Stomach (tissue), 9 donors: ENCODE results near the gene TRIM62. TPM values are rescaled to one million over a fixed set of nuclear protein-coding genes. Genes with fewer than 3 reads are reported as not detected.

Source experiments
- DNase-seq, 2 donors: peaks; one replicate each; pipeline versions ENCODE4 v3.0.0 to v3.0.0-alpha.2; 2013 to 2019
- H3K27ac ChIP-seq, 5 donors: fragments of 200-600 bp in 4 of 5; sonication (generic) in 4 of 5; one replicate each; pipeline ENCODE4 v1.5.1; 2013 to 2019; ENCODE audit warnings: mild to moderate bottlenecking in 1 of 5, moderate library complexity in 1 of 5
- H3K27me3 ChIP-seq, 3 donors: fragments of 200-600 bp; sonication (generic); one replicate each; pipeline ENCODE4 v1.5.1; 2017 to 2019; ENCODE audit warnings: mixed run types in 1 of 3
- H3K36me3 ChIP-seq, 4 donors: fragments of 200-600 bp; sonication (generic); 1 replicate in 3 of 4; 2 replicates in 1 of 4; pipeline ENCODE4 v1.5.1; 2016 to 2019
- H3K4me1 ChIP-seq, 4 donors: fragments of 200-600 bp; sonication (generic); one replicate each; pipeline ENCODE4 v1.5.1; 2016 to 2019
- H3K4me3 ChIP-seq, 4 donors: fragments of 200-600 bp; sonication (generic) in 3 of 4; one replicate each; pipeline ENCODE4 v1.5.1; 2016 to 2019; ENCODE audit warnings: mild to moderate bottlenecking in 1 of 4
- H3K9me3 ChIP-seq, 4 donors: fragments of 200-600 bp; sonication (generic); one replicate each; pipeline ENCODE4 v1.5.1; 2016 to 2019
- EP300 ChIP-seq: sonication (generic); formaldehyde crosslinking; IDR thresholded peaks from one replicate; pipeline ENCODE4 v1.6.1; 2017; ENCODE audit warnings: antibody characterized with exemption
- POLR2A ChIP-seq, 4 donors: fragments of 450-650 bp; IDR thresholded peaks; one replicate each; pipeline ENCODE4 v1.6.1; 2016; ENCODE audit warnings: antibody characterized with exemption in 4 of 4, control low read depth in 2 of 4, mild to moderate bottlenecking in 1 of 4, moderate library complexity in 1 of 4
- POLR2AphosphoS5 ChIP-seq, 3 donors: sonication (generic); formaldehyde crosslinking; IDR thresholded peaks; one replicate each; pipeline ENCODE4 v1.6.1; 2016; ENCODE audit warnings: antibody characterized with exemption in 3 of 3
- WGBS, 5 donors: extraction: QIAGEN DNeasy Blood & Tissue Kit in 3 of 5; methylation state at CpG; one replicate each; pipeline versions ENCODE4 v1.1.5 to v1.1.7; 2013 to 2018; 5-methylcytosine and 5-hydroxymethylcytosine counted together
- intact Hi-C: fragments of 100-400 bp; cut with DNase I; formaldehyde crosslinking; loops from one replicate; pipeline ENCODE4 v1.15.1; 2023; ENCODE audit warnings: low total_unique reads
- polyA plus RNA-seq, 3 donors: library from polyadenylated mRNA; stranded (reverse); fragments of 200-250 nt; gene quantifications; one replicate each; pipeline ENCODE4 v1.2.3, GENCODE V29; 2013
- total RNA-seq, 5 donors: library from RNA; depleted of rRNA; stranded (reverse); fragments of >200 nt; gene quantifications; one replicate each; pipeline versions ENCODE4 v1.1.0 to v1.2.3, GENCODE V29; 2014 to 2016
- TF ChIP-seq, protein P1 (sequence below), 7 experiments: fragments of 450-650 bp in 4 of 7; fragments of 200-600 bp in 3 of 7; sonication (generic) in 3 of 7; IDR thresholded peaks; one replicate each; pipeline ENCODE4 v1.5.1; 2016 to 2019; ENCODE audit warnings: antibody characterized with exemption in 7 of 7, control low read depth in 2 of 7, mild to moderate bottlenecking in 1 of 7
- donor health status: healthy with polysubstance abuse.
- donor health status: Bipolar disorder and iron deficiency.
- donor health status: healthy.

Gene TRIM62
- total and polyA plus RNA-seq, 8 donors = 0.76 to 18.1 (median 3.1) TPM

GRCh38 chr1:33153650-33154049, 28.2 kb downstream of the TRIM62 start:
- peaks cover 0 to 43% (median 27%) of the 10 kb centered on the region in 4 donors for H3K36me3 ChIP-seq
- H3K27ac ChIP-seq = peak overlapping the region in 1 of 5 donors; percentile 76
- H3K27me3 ChIP-seq = no peaks in the 10 kb centered on the region
- no peak for DNase-seq
- no peaks in the 10 kb centered on the region for H3K9me3 ChIP-seq
- 86 to 96% (median 92%) methylated on average over 2 of the region's 2 CpGs for WGBS, 5 donors
- peaks cover 16 to 60% (median 41%) of the 10 kb centered on the region in 4 donors for H3K4me1 ChIP-seq
- no peak overlapping the region for H3K4me3 ChIP-seq
- intact Hi-C loops = no loop called here
- no peak for TF ChIP-seq POLR2AphosphoS5 (IDR thresholded peaks at IDR 0.05)
- TF ChIP-seq EP300 = no peak

DNA sequence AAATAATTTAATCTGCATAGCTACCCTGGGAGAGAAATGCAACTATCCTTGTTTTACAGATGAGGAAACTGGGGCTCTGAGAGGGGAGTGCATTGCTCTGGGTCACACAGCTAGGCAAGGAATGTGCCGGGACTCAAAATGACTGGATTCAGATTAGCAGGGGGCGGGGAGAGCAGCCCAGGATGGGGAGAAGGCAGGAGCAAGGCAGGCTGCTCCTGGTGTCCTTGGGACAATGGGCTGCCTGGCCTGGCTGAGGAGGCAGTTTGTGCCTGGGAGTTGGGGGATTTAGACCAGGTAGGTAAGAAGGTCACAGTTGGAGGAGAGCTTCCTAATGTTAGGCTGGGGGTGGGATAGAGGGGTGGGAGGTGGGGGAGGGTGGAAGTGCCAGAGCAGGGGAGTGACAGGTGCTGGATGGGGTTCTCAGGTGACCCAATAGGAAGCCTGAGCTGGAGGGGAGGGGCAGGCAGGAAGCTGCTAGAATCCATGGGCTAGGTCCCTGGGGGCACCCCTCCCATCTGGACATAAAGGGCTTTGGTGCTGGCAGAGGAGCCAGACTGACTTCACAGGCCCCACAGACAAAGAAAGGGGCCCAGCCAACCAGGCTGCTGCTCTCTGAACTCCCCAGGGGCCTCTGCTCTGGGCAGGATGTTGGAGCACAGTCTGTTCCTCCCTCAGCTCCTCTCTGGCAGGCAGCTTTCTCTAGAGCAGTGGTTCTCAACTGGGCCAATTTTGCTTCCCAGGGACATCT, 29.0 kb downstream of the TRIM62 start:
- peaks cover 0 to 35% (median 20%) of the 10 kb centered on the region in 4 donors for H3K36me3 ChIP-seq
- DNase-seq = peak; percentile 26 to 70
- peaks cover 16 to 60% (median 41%) of the 10 kb centered on the region in 4 donors for H3K4me1 ChIP-seq
- H3K27ac ChIP-seq = peak overlapping the region in 3 of 5 donors; percentile 27 to 76 (median 43)
- 67 to 98% (median 85%) methylated on average over 2 of the region's 2 CpGs for WGBS, 5 donors
- no peaks in the 10 kb centered on the region for H3K9me3 ChIP-seq
- TF ChIP-seq, protein P1, sequence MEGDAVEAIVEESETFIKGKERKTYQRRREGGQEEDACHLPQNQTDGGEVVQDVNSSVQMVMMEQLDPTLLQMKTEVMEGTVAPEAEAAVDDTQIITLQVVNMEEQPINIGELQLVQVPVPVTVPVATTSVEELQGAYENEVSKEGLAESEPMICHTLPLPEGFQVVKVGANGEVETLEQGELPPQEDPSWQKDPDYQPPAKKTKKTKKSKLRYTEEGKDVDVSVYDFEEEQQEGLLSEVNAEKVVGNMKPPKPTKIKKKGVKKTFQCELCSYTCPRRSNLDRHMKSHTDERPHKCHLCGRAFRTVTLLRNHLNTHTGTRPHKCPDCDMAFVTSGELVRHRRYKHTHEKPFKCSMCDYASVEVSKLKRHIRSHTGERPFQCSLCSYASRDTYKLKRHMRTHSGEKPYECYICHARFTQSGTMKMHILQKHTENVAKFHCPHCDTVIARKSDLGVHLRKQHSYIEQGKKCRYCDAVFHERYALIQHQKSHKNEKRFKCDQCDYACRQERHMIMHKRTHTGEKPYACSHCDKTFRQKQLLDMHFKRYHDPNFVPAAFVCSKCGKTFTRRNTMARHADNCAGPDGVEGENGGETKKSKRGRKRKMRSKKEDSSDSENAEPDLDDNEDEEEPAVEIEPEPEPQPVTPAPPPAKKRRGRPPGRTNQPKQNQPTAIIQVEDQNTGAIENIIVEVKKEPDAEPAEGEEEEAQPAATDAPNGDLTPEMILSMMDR (IDR thresholded peaks at IDR 0.05) = no peak
- no peaks in the 10 kb centered on the region for H3K27me3 ChIP-seq
- H3K4me3 ChIP-seq = no peak overlapping the region
- intact Hi-C loops = no loop called here

- no peaks in the 10 kb centered on the region for H3K27me3 ChIP-seq
- WGBS, 5 donors = 48 to 84% (median 54%) methylated on average over 6 to 7 of the region's 7 CpGs
- H3K4me3 ChIP-seq = no peak overlapping the region
- no peaks in the 10 kb centered on the region for H3K9me3 ChIP-seq
- TF ChIP-seq, protein P1 (IDR thresholded peaks at IDR 0.05) = no peak
- TF ChIP-seq EP300 (no peak), POLR2A (IDR thresholded peaks at IDR 0.05) (no peak), POLR2AphosphoS5 (IDR thresholded peaks at IDR 0.05) (no peak)
- peaks cover 12 to 43% (median 26%) of the 10 kb centered on the region in 4 donors for H3K36me3 ChIP-seq
- no peak for DNase-seq
- intact Hi-C loops = no loop called here
- H3K27ac ChIP-seq = peak overlapping the region in 4 of 5 donors; percentile 50 to 76 (median 64)
- peaks cover 16 to 55% (median 37%) of the 10 kb centered on the region in 4 donors for H3K4me1 ChIP-seq
These were observed 30.7 kb downstream of the TRIM62 start for GRCh38 chr1:33151116-33151515.

DNA sequence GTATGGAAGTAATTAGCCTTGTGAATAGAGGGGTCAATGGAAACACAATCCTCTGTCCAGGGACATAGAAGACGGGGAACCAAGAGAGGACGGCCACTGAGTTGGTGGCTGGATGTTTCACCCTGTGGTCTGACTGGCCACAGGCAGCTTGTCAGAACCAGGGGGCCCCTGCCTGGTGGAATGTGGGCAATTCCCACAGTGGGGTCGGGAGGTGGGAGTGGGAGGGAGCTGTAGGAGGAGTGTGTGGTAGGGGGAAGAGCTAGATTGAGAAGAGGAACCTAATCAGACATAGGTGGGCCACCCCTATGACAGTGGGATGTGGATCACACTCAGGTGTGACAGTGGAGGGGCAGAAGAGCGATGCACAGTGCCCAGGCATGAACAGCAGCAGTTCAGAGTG, 31.3 kb downstream of the TRIM62 start:
- no peak for TF ChIP-seq POLR2A (IDR thresholded peaks at IDR 0.05)
- no peak for TF ChIP-seq POLR2AphosphoS5 (IDR thresholded peaks at IDR 0.05)
- TF ChIP-seq, protein P1 (IDR thresholded peaks at IDR 0.05) = no peak
- TF ChIP-seq EP300 = no peak
- no peak for DNase-seq
- Histone ChIP-seq H3K27me3 (no peaks in the 10 kb centered on the region), H3K4me3 (no peak overlapping the region), H3K36me3 (peaks cover 13 to 46% (median 32%) of the 10 kb centered on the region in 4 donors), H3K27ac (peak overlapping the region; percentile 34 to 76 (median 53)), H3K9me3 (no peaks in the 10 kb centered on the region), H3K4me1 (peaks cover 16 to 49% (median 36%) of the 10 kb centered on the region in 4 donors)
- intact Hi-C loops = no loop called here
- 60 to 88% (median 74%) methylated on average over 4 of the region's 4 CpGs for WGBS, 5 donors
